Peyer's patch (tissue), 4 donors: ENCODE results near the gene PHACTR1. TPM values are rescaled to one million over a fixed set of nuclear protein-coding genes. Genes with fewer than 3 reads are reported as not detected.

Experiments used
- DNase-seq, 3 donors: peaks; one replicate each; pipeline ENCODE4 v3.0.0-alpha.2; 2017 to 2019
- H3K27ac ChIP-seq, 4 donors: fragments of 200-600 bp; sonication (generic); one replicate each; pipeline ENCODE4 v1.5.1; 2016 to 2019
- H3K27me3 ChIP-seq, 2 donors: fragments of 200-600 bp; sonication (generic); one replicate each; pipeline ENCODE4 v1.5.1; 2019
- H3K36me3 ChIP-seq, 3 donors: fragments of 200-600 bp; sonication (generic); one replicate each; pipeline ENCODE4 v1.5.1; 2016 to 2019
- H3K4me1 ChIP-seq, 4 donors: fragments of 200-600 bp; sonication (generic); one replicate each; pipeline ENCODE4 v1.5.1; 2016 to 2019
- H3K4me3 ChIP-seq, 4 donors: fragments of 200-600 bp; sonication (generic); 1 replicate in 3 of 4; 2 replicates in 1 of 4; pipeline ENCODE4 v1.5.1; 2016 to 2019; ENCODE audit warnings: mild to moderate bottlenecking in 1 of 4
- H3K9me3 ChIP-seq, 4 donors: fragments of 200-600 bp; sonication (generic); one replicate each; pipeline ENCODE4 v1.5.1; 2016 to 2019; ENCODE audit warnings: mild to moderate bottlenecking in 1 of 4
- POLR2A ChIP-seq, 2 donors: fragments of 450-650 bp; IDR thresholded peaks; one replicate each; pipeline ENCODE4 v1.5.1; 2017; ENCODE audit warnings: antibody characterized with exemption in 2 of 2, mild to moderate bottlenecking in 2 of 2, moderate library complexity in 2 of 2
- total RNA-seq, 4 donors: library from RNA; depleted of rRNA; stranded (reverse); fragments of >200 nt; gene quantifications; one replicate each; pipeline ENCODE4 v1.1.0, GENCODE V29; 2016
- TF ChIP-seq, protein P1 (sequence below), 6 experiments: fragments of 450-650 bp in 4 of 6; fragments of 200-600 bp in 2 of 6; sonication (generic) in 1 of 6; IDR thresholded peaks; one replicate each; pipeline ENCODE4 v1.5.1; 2017 to 2019; ENCODE audit warnings: antibody characterized with exemption in 6 of 6, mild to moderate bottlenecking in 3 of 6, moderate library complexity in 1 of 6

PHACTR1 gene
- total RNA-seq, 4 donors from 2014 or later = 0.35 to 19.0 (median 1.7) TPM

DNA sequence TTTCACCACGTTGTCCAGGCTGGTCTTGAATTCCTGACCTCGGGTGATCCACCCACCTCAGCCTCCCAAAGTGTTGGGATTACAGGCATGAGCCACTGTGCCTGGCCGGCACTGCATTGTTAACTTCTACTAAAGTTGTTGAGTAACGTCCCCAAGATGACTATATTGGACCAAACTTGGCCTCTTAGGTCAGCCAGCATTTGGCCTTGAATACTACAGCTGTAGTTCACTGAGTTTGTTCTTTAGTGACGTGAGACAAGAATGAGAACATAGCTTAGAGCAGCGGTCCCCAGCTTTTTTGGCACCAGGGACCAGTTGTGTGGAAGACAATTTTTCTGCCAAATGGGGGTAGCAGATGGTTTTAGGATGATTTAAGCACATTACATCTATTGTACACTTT lies 374.6 kb downstream of the PHACTR1 start:
- H3K9me3 ChIP-seq = no peaks in the 10 kb centered on the region
- DNase-seq = no peak
- H3K36me3 ChIP-seq = no peaks in the 10 kb centered on the region
- no peak overlapping the region for H3K4me3 ChIP-seq
- H3K4me1 ChIP-seq = no peaks in the 10 kb centered on the region
- no peak for TF ChIP-seq POLR2A (IDR thresholded peaks at IDR 0.05)
- TF ChIP-seq, protein P1, sequence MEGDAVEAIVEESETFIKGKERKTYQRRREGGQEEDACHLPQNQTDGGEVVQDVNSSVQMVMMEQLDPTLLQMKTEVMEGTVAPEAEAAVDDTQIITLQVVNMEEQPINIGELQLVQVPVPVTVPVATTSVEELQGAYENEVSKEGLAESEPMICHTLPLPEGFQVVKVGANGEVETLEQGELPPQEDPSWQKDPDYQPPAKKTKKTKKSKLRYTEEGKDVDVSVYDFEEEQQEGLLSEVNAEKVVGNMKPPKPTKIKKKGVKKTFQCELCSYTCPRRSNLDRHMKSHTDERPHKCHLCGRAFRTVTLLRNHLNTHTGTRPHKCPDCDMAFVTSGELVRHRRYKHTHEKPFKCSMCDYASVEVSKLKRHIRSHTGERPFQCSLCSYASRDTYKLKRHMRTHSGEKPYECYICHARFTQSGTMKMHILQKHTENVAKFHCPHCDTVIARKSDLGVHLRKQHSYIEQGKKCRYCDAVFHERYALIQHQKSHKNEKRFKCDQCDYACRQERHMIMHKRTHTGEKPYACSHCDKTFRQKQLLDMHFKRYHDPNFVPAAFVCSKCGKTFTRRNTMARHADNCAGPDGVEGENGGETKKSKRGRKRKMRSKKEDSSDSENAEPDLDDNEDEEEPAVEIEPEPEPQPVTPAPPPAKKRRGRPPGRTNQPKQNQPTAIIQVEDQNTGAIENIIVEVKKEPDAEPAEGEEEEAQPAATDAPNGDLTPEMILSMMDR (IDR thresholded peaks at IDR 0.05) = no peak
- H3K27ac ChIP-seq = no peak overlapping the region
- H3K27me3 ChIP-seq = no peaks in the 10 kb centered on the region

DNA sequence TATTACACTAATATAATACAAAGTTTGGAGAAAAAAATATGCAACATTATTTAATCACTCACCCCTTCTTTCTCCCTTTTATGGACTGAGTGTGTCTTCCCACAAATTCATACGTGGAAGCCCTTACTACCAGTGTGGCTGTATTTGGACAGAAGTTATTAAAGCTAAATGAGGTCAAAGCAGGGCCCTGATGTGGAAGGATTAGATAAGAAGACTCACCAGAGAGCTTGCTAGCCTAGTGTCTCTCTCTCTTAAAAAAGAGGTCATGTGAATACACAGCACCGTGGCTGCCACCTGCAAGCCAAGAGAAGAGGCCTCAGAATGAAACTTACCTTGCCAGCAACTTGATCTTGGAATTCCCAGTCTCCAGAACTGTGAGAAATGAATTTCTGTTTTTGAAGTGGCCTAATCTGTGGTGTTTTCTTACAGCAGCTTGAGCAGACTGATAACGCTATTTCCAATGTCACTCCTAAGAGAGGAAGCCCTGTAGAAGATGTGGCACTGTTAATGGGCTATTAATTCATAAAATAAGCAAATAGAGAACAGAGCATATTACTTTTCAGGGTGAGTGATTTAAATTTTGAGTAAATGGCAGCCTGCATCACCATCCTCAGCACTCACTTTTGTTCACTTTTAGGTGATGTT lies 378.3 kb downstream of the PHACTR1 start:
- no peak overlapping the region for H3K27ac ChIP-seq
- no peak for TF ChIP-seq POLR2A (IDR thresholded peaks at IDR 0.05)
- TF ChIP-seq, protein P1 (IDR thresholded peaks at IDR 0.05) = no peak
- no peaks in the 10 kb centered on the region for H3K36me3 ChIP-seq
- DNase-seq = no peak
- H3K4me1 ChIP-seq = no peaks in the 10 kb centered on the region
- no peaks in the 10 kb centered on the region for H3K9me3 ChIP-seq
- H3K27me3 ChIP-seq = no peaks in the 10 kb centered on the region
- no peak overlapping the region for H3K4me3 ChIP-seq

DNA sequence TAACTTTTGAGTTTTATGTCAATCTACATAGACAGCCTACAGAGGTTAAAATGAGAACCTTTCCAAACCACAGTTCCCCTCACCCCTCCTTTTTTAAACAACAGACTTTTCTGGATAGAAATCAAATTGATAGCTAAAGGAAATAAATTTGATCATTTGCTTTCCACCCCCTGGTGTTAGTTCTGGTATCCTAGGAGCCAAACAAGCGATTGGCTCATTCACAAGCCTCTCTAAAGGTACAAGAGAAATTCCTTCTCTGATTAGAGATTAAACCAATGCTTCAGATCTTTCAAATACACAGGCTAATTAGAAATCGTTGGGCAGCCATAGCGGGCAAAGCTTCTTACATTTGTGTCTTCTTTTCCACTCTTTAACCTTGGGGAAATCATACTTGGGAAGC lies 379.5 kb downstream of the PHACTR1 start:
- Histone ChIP-seq H3K27ac (no peak overlapping the region), H3K4me3 (no peak overlapping the region), H3K4me1 (no peaks in the 10 kb centered on the region), H3K27me3 (no peaks in the 10 kb centered on the region), H3K36me3 (no peaks in the 10 kb centered on the region), H3K9me3 (no peaks in the 10 kb centered on the region)
- TF ChIP-seq POLR2A (IDR thresholded peaks at IDR 0.05) = no peak
- TF ChIP-seq, protein P1 (IDR thresholded peaks at IDR 0.05) = no peak
- no peak for DNase-seq

DNA sequence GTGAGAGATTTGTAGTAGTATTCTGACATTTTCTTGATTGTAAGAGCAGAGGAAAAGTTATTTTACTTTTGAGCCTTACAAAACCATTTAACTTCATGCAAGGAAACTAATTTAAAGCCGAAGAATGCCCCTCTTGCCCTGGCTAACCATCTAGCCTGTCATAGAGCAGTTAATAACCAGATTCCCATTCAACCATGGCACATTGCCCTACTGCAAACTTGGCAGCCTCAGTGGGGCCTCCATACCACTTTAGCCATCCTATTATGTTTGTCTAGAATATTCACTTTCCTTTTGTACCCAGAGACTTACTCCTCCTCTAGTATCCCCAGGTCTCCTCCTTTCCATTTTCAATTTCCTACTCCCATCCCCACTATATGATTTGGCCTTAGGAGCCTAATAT lies 380.9 kb downstream of the PHACTR1 start:
- no peak overlapping the region for H3K4me3 ChIP-seq
- TF ChIP-seq, protein P1 (IDR thresholded peaks at IDR 0.05) = no peak
- TF ChIP-seq POLR2A (IDR thresholded peaks at IDR 0.05) = no peak
- H3K27ac ChIP-seq = no peak overlapping the region
- H3K36me3 ChIP-seq = no peaks in the 10 kb centered on the region
- no peaks in the 10 kb centered on the region for H3K9me3 ChIP-seq
- no peak for DNase-seq
- H3K27me3 ChIP-seq = no peaks in the 10 kb centered on the region
- H3K4me1 ChIP-seq = no peaks in the 10 kb centered on the region

DNA sequence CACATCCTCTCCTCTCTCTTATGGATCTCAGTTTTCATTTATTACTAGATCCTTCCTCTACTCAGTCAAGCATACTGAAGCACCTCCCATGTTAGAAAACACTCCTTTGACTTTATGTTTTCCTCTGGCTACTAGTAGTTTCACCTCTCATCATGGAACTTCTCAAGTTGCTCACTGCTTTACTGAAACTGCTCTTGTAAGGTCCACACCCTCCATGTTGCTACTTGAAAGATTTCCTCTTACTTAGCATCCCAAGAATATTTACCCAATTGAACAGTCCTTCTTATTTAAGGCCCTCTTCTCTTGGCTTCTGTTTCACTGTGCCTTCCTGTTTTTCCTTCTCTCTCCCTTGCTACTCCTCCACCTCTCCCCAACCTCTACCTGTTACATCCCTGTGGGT lies 381.4 kb downstream of the PHACTR1 start:
- H3K4me1 ChIP-seq = no peaks in the 10 kb centered on the region

More for the DNA sequence above, 381.4 kb downstream of the PHACTR1 start:
- Histone ChIP-seq H3K9me3 (no peaks in the 10 kb centered on the region), H3K27ac (no peak overlapping the region), H3K36me3 (no peaks in the 10 kb centered on the region), H3K27me3 (no peaks in the 10 kb centered on the region), H3K4me3 (no peak overlapping the region)
- no peak for DNase-seq
- TF ChIP-seq POLR2A (IDR thresholded peaks at IDR 0.05) = no peak
- TF ChIP-seq, protein P1 (IDR thresholded peaks at IDR 0.05) = no peak
